ENCODE results near the gene RIOK1.

DNA sequence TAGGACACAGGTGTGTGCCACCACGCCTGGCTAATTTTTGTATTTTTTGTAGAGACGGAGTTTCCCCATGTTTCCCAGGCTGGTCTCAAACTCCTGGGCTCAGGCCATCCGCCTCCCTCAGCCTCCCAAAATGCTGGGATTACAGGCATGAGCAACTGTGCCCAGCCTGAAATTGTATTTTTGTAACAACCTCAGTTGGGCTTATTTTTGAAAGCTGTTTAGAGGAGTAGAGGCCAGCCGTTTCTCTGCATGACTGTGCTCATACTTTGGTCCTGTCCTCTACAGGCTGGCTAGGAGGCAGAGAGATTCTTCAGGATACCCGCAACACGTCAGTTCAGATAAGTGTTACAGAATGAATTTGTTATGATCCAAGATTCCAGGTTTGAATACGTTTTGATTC is 22.2 kb upstream of the RIOK1 start:
- TF ChIP-seq, protein P1, sequence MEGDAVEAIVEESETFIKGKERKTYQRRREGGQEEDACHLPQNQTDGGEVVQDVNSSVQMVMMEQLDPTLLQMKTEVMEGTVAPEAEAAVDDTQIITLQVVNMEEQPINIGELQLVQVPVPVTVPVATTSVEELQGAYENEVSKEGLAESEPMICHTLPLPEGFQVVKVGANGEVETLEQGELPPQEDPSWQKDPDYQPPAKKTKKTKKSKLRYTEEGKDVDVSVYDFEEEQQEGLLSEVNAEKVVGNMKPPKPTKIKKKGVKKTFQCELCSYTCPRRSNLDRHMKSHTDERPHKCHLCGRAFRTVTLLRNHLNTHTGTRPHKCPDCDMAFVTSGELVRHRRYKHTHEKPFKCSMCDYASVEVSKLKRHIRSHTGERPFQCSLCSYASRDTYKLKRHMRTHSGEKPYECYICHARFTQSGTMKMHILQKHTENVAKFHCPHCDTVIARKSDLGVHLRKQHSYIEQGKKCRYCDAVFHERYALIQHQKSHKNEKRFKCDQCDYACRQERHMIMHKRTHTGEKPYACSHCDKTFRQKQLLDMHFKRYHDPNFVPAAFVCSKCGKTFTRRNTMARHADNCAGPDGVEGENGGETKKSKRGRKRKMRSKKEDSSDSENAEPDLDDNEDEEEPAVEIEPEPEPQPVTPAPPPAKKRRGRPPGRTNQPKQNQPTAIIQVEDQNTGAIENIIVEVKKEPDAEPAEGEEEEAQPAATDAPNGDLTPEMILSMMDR (IDR thresholded peaks at IDR 0.05) = no peak
- no peak for TF ChIP-seq POLR2A (IDR thresholded peaks at IDR 0.05)

Data from vagina (tissue), 2 donors.